GM19043 (cell line): ENCODE results near the gene ARHGEF12.

ENCODE experiments used
- ATAC-seq: cut with Tn5 transposase; IDR thresholded peaks from one replicate; pipeline ENCODE4 v1.9.1; 2021; ENCODE audit warnings: low read depth; ENCODE audit not compliant: unreplicated experiment

Gene ARHGEF12

GRCh38 chr11:120339394-120339890 is 3.2 kb downstream of the ARHGEF12 start:
- ATAC-seq: no peak

GRCh38 chr11:120340529-120340928 is 4.3 kb downstream of the ARHGEF12 start:
- no peak for ATAC-seq

GRCh38 chr11:120342226-120342625 is 6.0 kb downstream of the ARHGEF12 start:
- no peak for ATAC-seq

- ATAC-seq: no peak
These were observed 6.5 kb downstream of the ARHGEF12 start for GRCh38 chr11:120342678-120343077.

GRCh38 chr11:120343429-120343828 is 7.2 kb downstream of the ARHGEF12 start:
- ATAC-seq: peak; percentile 53

GRCh38 chr11:120344302-120345004 is 8.2 kb downstream of the ARHGEF12 start:
- ATAC-seq: peak; percentile 80

GRCh38 chr11:120346233-120346632 is 10.0 kb downstream of the ARHGEF12 start:
- ATAC-seq: no peak

- ATAC-seq: no peak
These were observed 14.4 kb downstream of the ARHGEF12 start for GRCh38 chr11:120350637-120351036.

- no peak for ATAC-seq
These were observed 16.2 kb downstream of the ARHGEF12 start for GRCh38 chr11:120352405-120352804.

- no peak for ATAC-seq
These were observed 17.9 kb downstream of the ARHGEF12 start for GRCh38 chr11:120354068-120354467.

GRCh38 chr11:120354779-120355178 is 18.6 kb downstream of the ARHGEF12 start:
- ATAC-seq: no peak

- ATAC-seq: no peak
These were observed 21.4 kb downstream of the ARHGEF12 start for GRCh38 chr11:120357620-120358019.

- no peak for ATAC-seq
These were observed 22.5 kb downstream of the ARHGEF12 start for GRCh38 chr11:120358729-120359128.

GRCh38 chr11:120363436-120363835 is 27.2 kb downstream of the ARHGEF12 start:
- no peak for ATAC-seq

GRCh38 chr11:120365512-120365911 is 29.3 kb downstream of the ARHGEF12 start:
- no peak for ATAC-seq

GRCh38 chr11:120372296-120372695 is 36.1 kb downstream of the ARHGEF12 start:
- no peak for ATAC-seq

- no peak for ATAC-seq
These were observed 38.9 kb downstream of the ARHGEF12 start for GRCh38 chr11:120375076-120375475.

- ATAC-seq: no peak
These were observed 40.5 kb downstream of the ARHGEF12 start for GRCh38 chr11:120376547-120377182.

- no peak for ATAC-seq
These were observed 42.3 kb downstream of the ARHGEF12 start for GRCh38 chr11:120378474-120378873.

- no peak for ATAC-seq
These were observed 45.2 kb downstream of the ARHGEF12 start for GRCh38 chr11:120381401-120381800.

GRCh38 chr11:120383518-120384155 is 47.4 kb downstream of the ARHGEF12 start:
- no peak for ATAC-seq

- no peak for ATAC-seq
These were observed 48.3 kb downstream of the ARHGEF12 start for GRCh38 chr11:120384476-120384875.
